GM13976 (cell line): ENCODE results near the gene CCDC124.
"Not testable (repeated sequence)": the region's sequence is repeated elsewhere in the genome, so short reads cannot be mapped to it uniquely, and the experiment has no call there.

Source experiments
- DNase-seq: peaks from one replicate; pipeline ENCODE4 v3.0.0; 2012; ENCODE audit warnings: low spot score
- in situ Hi-C: fragments of 300-500 bp; cut with MboI; formaldehyde crosslinking; loops from one replicate; pipeline ENCODE4 v1.12.0; 2022; ENCODE audit warnings: low sequenced_read_pairs, mixed read lengths, inconsistent platforms; ENCODE audit not compliant: unreplicated experiment
- TF ChIP-seq, protein P1 (sequence below): IDR thresholded peaks from 2 replicates; pipeline ENCODE4 v1.5.1; 2012; ENCODE audit warnings: borderline replicate concordance, mild to moderate bottlenecking; ENCODE audit not compliant: insufficient read depth; ENCODE audit errors: extremely low read depth, missing control alignments, control extremely low read depth

The CCDC124 gene

DNA sequence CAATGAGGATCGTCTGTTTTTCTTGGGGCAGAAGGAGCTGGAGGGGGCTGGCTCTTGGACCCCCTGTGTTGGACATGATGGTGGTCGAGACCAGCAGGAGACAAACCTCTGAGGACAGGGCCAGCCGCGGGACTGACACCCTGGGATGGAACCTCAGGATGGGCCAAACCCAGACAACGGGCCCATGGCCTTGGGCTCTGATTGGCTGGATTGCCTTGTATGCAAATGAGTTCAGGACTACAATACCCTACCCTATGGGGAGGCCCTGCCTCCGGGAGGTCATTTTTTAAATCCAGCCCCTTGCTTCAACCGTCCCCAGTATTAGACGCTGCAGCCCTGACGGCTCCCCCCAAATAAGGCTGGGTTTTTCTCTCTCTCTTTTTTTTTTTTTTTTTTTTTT is 39.0 kb upstream of the CCDC124 start:
- peak; percentile 6 for DNase-seq
- in situ Hi-C loops: no loop called here
- TF ChIP-seq, protein P1, sequence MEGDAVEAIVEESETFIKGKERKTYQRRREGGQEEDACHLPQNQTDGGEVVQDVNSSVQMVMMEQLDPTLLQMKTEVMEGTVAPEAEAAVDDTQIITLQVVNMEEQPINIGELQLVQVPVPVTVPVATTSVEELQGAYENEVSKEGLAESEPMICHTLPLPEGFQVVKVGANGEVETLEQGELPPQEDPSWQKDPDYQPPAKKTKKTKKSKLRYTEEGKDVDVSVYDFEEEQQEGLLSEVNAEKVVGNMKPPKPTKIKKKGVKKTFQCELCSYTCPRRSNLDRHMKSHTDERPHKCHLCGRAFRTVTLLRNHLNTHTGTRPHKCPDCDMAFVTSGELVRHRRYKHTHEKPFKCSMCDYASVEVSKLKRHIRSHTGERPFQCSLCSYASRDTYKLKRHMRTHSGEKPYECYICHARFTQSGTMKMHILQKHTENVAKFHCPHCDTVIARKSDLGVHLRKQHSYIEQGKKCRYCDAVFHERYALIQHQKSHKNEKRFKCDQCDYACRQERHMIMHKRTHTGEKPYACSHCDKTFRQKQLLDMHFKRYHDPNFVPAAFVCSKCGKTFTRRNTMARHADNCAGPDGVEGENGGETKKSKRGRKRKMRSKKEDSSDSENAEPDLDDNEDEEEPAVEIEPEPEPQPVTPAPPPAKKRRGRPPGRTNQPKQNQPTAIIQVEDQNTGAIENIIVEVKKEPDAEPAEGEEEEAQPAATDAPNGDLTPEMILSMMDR: no peak

DNA sequence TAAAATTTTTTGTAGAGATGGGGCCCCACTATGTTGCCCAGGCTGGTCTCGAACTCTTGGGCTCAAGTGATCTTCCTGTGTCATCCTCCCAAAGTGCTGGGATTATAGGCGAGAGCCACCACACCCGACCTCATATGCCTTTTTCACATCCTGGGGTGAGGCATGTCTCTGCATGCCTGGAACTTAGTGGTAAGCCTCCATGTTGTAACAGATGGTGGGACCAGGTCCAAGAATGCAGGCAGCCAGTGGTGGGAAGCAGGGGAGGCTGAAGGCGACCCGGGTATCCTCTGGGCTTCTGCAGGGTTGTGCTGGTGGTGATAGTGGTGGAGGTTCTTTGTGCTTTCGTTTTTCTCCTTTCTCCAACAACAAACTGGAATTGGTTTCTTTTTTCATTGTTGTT is 30.1 kb upstream of the CCDC124 start:
- TF ChIP-seq, protein P1: no peak
- DNase-seq: peak; percentile 6
- in situ Hi-C loops: no loop called here

DNA sequence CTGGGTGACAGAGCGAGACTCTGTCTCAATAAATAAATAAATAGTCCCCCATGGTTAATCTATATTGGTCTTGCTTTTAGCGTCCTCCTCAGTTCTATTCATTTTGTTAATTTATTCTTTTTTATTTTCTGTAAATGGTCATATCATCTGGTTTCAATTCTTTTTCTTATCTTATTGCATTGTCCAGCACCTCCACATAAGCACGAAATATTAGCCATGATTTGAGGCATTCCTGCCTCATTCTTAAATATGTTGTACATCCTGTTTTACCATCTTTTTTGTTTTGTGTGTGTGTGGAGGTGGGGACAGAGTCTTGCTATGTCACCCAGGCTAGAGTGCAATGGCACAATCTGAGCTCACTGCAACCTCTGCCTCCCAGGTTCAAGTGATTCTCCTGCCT is 24.6 kb upstream of the CCDC124 start:
- DNase-seq: no peak
- in situ Hi-C loops: no loop called here

DNA sequence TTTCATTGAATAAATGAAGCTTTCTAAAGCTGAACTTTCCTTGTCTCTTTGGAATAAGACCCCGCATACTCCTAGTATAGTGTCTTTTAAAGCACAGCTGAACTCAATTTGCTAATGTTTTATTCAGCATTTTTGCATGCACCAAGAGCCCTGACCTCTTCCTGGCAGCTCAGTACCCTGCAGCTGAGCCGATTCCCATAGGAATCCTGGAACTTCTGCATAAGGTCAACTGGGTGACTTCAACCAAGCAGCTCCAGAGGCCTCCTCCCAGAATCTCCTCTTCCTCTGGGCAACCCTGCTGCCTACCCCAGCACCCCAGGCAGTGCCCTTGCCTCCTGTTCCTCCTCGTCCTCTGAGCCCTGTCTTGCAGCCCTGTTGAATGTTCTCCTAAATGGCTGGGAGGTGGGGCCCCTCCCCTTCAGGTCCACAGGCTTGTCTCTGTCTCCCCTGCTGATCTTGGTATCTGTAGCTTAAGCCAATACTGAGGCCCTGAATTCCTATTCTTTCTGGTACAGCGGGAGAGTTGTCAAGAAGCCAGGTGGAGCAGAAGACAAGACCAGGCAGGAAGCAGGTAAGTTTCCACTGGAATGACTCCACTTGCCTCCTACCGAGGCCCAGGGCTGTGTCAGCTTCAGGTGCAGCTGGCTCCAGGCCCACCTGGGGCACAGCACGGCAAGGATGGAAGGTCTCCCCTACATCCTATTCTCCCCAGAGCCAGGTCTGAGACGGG is 23.6 kb upstream of the CCDC124 start:
- TF ChIP-seq, protein P1: no peak
- in situ Hi-C loops: no loop called here
- DNase-seq: no peak

More for the DNA sequence above, 24.6 kb upstream of the CCDC124 start:
- TF ChIP-seq, protein P1: no peak

DNA sequence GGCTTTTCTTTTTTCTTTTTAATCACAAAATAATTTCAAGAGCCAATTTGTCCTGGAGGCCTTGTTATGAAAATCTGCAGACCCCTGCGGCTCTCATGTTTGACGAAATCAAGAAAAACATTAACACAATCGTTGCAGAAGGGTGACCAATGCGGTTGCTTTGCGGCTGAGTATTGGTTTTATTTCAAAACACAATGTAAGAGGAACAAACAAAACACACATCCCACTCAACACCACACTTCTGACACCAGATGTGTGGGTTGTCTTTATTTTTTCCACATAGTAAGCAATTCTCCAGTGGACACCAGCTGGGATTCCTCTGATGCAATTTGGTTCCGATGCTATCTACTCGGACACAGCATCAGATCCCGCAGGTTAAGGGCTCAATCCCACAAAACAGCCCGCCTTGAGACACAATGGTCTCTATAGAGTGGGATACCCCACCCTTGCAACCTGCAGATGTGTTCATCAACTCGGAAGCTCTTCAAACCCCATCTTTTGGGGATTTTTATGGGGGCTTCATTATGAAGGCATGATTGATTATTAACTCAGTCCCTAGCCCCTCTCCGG is 21.9 kb upstream of the CCDC124 start:
- in situ Hi-C loops: no loop called here
- no peak for DNase-seq
- TF ChIP-seq, protein P1: no peak

- no peak for DNase-seq
- in situ Hi-C loops: no loop called here
- TF ChIP-seq, protein P1: no peak
Observed at GRCh38 chr19:17915940-17916593, 16.7 kb upstream of the CCDC124 start.

DNA sequence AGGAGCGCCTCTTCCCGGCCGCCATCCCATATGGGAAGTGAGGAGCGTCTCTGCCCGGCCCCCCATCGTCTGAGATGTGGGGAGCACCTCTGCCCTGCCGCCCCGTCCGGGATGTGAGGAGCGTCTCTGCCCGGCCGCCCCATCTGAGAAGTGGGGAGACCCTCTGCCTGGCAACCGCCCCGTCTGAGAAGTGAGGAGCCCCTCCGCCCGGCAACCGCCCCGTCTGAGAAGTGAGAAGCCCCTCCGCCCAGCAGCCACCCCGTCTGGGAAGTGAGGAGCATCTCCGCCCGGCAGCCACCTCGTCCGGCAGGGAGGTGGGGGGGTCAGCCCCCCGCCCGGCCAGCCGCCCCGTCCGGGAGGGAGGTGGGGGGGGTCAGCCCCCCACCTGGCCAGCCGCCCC is 14.7 kb upstream of the CCDC124 start:
- in situ Hi-C loops: not testable (repeated sequence)

DNA sequence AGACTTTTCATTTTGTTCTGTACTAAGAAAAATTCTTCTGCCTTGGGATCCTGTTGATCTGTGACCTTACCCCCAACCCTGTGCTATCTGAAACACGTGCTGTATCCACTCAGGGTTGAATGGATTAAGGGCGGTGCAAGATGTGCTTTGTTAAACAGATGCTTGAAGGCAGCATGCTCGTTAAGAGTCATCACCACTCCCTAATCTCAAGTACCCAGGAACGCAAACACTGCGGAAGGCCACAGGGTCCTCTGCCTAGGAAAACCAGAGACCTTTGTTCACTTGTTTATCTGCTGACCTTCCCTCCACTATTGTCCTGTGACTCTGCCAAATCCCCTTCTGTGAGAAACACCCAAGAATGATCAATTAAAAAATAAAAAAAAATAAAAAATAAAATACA is 13.7 kb upstream of the CCDC124 start:
- DNase-seq, in situ Hi-C loops: not testable (repeated sequence)

More for the DNA sequence above, 14.7 kb upstream of the CCDC124 start:
- DNase-seq: not testable (repeated sequence)
